ENCODE data around the gene ACTL10.
"Not testable (repeated sequence)": the region's sequence is repeated elsewhere in the genome, so short reads cannot be mapped to it uniquely, and the experiment has no call there.

ACTL10 gene

DNA sequence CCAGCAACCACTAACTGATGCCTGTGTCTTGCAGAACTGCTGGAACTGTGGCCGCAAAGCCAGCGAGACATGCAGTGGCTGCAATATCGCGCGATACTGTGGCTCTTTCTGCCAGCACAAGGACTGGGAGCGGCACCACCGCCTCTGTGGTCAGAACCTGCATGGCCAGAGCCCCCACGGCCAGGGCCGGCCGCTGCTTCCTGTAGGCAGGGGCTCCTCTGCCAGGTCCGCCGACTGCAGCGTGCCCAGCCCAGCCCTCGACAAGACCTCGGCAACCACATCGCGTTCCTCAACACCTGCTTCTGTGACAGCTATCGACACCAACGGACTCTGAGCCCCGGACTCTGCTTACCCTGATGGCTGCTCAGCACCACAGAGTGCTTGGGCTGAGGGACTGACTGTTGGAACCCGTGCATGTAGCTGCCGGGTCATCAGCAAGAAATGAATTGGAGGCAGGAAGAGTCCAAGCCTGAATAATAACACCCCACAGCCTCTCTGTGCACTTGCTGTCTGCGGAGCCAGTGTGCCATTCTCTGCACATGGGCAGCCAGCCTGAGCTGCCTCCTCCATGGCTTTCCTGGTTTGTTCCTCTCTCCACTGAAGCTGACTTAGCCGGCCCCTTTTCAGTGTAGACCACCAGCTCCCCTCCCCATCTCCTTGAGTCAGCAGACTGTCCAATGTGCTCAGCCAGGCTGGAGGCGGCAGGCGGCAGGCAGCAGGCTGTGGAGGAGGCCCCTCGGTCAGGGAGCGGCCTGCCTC lies 22.3 kb upstream of the ACTL10 start:
- TF ChIP-seq, protein P1, sequence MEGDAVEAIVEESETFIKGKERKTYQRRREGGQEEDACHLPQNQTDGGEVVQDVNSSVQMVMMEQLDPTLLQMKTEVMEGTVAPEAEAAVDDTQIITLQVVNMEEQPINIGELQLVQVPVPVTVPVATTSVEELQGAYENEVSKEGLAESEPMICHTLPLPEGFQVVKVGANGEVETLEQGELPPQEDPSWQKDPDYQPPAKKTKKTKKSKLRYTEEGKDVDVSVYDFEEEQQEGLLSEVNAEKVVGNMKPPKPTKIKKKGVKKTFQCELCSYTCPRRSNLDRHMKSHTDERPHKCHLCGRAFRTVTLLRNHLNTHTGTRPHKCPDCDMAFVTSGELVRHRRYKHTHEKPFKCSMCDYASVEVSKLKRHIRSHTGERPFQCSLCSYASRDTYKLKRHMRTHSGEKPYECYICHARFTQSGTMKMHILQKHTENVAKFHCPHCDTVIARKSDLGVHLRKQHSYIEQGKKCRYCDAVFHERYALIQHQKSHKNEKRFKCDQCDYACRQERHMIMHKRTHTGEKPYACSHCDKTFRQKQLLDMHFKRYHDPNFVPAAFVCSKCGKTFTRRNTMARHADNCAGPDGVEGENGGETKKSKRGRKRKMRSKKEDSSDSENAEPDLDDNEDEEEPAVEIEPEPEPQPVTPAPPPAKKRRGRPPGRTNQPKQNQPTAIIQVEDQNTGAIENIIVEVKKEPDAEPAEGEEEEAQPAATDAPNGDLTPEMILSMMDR (IDR thresholded peaks at IDR 0.05; ENCODE audit: insufficient read depth, low read depth, low read length, missing control alignments): no peak
- no peak for DNase-seq (ENCODE audit: low read depth)
- H3K4me3 ChIP-seq (ENCODE audit: low read length): no peak overlapping the region

DNA sequence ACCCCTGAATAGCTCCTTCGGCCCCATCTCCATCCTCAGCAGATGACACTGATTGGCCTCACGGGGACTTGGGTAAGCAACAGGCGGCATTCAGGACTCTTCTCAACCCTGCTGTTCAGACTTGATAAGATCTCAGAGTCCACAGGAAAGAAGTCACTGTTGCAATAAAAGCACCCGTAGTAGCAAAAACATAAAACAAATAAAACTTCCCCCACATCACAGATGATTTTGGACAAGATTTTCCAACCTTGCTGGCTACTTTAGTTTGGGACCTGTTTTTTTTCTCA lies 21.7 kb upstream of the ACTL10 start:
- no peak for DNase-seq (ENCODE audit: low read depth)
- H3K4me3 ChIP-seq (ENCODE audit: low read length): no peak overlapping the region
- TF ChIP-seq, protein P1 (IDR thresholded peaks at IDR 0.05; ENCODE audit: insufficient read depth, low read depth, low read length, missing control alignments): no peak

DNA sequence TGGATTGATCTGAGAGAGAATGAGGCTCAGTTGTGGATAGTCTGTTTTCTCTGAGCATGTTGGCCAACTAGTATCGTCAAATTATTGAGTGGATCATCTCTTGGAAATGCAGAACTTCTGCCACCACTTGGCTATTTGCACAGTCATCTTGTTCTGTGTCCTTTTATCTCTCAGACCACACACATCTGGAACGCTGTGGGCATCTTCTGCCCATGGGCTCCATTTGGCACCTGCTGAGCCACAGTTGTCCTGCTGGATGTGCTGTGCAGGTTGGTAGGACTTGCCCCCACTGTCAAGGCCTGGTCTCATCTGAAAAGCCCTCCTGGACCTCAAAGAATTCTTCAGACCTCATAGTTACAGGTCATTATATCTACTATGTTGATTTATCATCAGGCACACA lies 21.3 kb upstream of the ACTL10 start:
- TF ChIP-seq, protein P1 (IDR thresholded peaks at IDR 0.05; ENCODE audit: insufficient read depth, low read depth, low read length, missing control alignments): no peak
- no peak for DNase-seq (ENCODE audit: low read depth)
- H3K4me3 ChIP-seq (ENCODE audit: low read length): no peak overlapping the region

DNA sequence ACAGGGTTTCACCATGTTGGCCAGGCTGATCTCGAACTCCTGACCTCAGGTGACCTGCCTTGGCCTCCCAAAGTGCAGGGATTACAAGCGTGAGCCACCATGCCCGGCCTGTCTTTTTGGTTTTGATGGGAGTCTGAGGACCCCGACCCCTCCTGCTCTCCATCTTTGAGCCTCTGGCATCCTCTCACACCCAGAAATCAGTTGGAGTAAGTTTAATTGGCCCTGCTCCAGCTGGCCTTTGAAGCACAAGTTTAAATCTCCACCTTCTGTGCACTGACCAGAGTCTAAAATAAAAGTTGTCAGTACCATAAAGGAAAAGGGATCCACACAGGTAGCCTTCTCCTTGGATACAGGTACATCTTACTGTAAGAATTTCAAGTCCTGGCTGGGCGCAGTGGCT lies 20.6 kb upstream of the ACTL10 start:
- no peak for DNase-seq (ENCODE audit: low read depth)
- TF ChIP-seq, protein P1 (IDR thresholded peaks at IDR 0.05; ENCODE audit: insufficient read depth, low read depth, low read length, missing control alignments): no peak
- H3K4me3 ChIP-seq (ENCODE audit: low read length): no peak overlapping the region

DNA sequence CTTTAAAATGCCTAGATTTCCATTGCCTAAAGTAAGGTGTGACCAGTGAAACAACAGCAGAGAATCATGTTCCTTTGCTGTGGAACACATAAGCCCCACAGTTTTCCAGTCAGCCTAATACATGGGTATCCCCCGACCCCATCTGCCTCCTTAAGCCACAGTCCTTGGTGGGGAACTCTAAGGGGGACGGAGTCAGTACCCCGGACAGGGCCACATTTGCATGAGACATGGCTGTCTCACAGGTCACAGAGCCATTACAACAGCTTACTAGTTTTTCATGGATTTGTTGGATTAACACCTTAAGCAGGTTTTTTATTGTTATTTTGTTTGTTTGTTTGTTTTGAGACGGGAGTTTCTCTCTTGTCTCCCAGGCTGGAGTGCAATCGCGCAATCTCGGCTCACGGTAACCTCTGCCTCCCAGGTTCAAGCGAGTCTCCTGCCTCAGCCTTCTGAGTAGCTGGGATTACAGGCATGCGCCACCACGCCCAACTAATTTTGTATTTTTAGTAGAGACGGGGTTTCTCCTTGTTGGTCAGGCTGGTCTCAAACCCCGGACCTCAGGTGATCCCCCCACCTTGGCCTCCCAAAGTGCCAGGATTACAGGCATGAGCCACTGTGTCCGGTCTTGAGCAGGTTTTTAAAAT lies 19.7 kb upstream of the ACTL10 start:
- not testable (repeated sequence) for DNase-seq (ENCODE audit: low read depth); H3K4me3 ChIP-seq (ENCODE audit: low read length)

DNA sequence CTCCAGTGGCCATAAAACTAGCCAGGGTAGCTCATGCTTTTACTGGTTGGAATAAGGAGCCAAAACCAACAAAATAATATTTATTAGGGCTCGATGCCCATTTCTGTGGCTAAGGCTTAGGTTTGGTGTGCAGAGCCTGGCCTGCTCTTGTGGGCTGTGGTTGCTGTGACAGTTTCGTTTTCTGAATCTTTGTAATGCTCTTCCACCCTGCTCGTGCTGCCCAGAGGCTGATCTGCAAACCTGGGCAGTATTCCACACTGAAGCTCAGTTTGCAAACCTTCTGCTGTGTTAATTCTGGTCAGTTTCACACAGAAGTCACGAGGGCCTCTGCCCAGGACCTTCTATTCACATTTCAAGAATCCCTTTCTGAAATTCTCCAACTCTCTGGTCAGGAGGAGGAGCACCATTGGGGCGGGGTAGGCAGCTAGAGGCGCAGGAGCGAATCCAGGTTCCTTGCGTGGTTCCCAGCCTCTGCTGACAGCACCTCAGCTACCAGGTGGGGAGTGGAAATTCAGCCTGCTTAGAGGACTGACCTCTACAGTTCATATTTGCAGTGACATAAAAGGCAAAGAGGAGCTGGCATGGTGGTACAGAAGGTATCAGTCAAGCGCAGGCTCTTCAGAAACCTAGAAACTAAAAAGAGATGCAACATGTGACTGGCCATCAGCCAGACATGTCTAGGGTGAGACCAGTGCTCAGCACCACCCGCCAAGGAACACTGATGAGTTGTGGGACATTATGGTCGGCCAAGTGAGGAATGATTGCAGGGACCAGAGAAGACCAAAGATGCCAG lies 18.9 kb upstream of the ACTL10 start:
- no peak for DNase-seq (ENCODE audit: low read depth)
- TF ChIP-seq, protein P1 (IDR thresholded peaks at IDR 0.05; ENCODE audit: insufficient read depth, low read depth, low read length, missing control alignments): no peak
- no peak overlapping the region for H3K4me3 ChIP-seq (ENCODE audit: low read length)

DNA sequence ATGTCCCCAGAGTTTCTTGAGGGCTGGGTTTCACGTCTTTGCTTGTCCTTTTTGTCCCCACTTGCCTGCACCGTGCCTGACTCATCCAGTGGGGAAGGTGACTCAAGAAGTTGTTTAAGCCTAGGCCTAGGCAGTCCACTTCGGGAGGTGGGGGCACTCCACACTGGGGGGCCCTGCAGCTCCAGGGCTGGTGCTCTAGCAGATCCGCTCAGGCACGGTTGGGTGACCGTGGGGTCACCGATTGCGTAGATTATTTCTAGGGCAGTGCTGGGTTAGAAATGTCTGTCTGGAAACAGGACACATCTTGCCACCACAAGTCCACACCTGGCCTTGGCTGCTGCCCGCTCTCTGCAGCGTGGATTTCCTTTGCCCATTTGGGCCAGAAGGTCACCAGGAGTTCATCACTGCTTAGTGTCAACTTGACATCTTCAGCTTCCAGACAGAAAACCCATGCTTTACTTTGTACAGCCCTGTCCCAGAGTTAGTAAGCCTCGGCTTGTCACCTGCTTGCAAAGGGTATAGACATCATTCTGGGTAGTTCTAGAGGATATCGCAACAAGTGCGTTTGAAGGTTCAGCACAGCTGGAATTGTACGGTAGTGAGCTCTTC lies 18.2 kb upstream of the ACTL10 start:
- TF ChIP-seq, protein P1 (IDR thresholded peaks at IDR 0.05; ENCODE audit: insufficient read depth, low read depth, low read length, missing control alignments): no peak
- peak; percentile 74 for DNase-seq (ENCODE audit: low read depth)
- no peak overlapping the region for H3K4me3 ChIP-seq (ENCODE audit: low read length)

Data from epithelial cell of esophagus (primary cell).